ENCODE measurements around the gene TOX2.

- no peak for TF ChIP-seq CTCF (IDR thresholded peaks at IDR 0.05; ENCODE audit: insufficient read depth, low read depth, low read length)
- no peak for TF ChIP-seq EZH2 (IDR thresholded peaks at IDR 0.05; ENCODE audit: insufficient read depth, low read length)
Measured at GRCh38 chr20:44084439-44084838, 169.8 kb downstream of the TOX2 start.
